GM19099 (cell line): ENCODE results near the gene PARVG.

Experiments
- POLR2A ChIP-seq: IDR thresholded peaks from 3 replicates; pipeline ENCODE4 v1.6.1; 2011; ENCODE audit warnings: low read depth; ENCODE audit not compliant: insufficient read length; ENCODE audit errors: extremely low read depth

The PARVG gene, protein sequence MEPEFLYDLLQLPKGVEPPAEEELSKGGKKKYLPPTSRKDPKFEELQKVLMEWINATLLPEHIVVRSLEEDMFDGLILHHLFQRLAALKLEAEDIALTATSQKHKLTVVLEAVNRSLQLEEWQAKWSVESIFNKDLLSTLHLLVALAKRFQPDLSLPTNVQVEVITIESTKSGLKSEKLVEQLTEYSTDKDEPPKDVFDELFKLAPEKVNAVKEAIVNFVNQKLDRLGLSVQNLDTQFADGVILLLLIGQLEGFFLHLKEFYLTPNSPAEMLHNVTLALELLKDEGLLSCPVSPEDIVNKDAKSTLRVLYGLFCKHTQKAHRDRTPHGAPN

DNA sequence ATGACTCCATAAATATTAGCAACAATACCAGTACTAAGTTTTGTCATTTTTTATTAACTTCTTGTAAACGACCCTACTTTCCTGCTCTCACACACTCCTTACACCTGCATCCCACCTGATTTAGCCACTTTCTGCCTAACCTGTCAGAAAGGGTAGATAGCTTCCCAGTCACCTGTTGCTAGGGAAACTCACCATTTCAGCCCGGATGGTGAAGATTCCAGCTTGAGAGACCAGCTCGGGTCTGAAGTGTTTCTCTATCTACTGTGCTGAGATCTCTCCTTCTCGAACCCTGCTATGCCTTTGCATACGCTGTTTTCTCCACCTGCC lies at the start of gene PARVG:
Gene PARVG (plus strand): TSS at position 220 of the 327 bp plus-strand sequence. CDS start 2,405 bp downstream, outside the sequence.
- TF ChIP-seq POLR2A: peak; percentile 26

DNA sequence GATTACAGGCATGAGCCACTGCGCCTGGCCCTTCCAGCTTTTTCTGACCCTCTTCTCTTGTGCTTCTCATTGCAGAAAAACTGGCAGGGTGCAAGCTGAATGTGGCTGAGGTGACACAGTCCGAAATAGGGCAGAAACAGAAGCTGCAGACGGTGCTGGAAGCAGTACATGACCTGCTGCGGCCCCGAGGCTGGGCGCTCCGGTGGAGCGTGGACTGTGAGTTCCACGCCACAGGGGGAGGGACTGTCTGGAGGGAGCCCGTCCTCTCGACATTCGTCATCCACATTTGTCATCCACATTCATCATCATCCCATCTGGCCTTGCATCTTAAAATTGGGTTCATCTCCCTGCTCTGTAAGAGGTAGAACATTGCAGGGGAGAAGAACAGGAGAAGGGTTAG lies 49.3 kb upstream of the PARVG start:
- TF ChIP-seq POLR2A: no peak

- TF ChIP-seq POLR2A: no peak
These were observed 48.6 kb upstream of the PARVG start for GRCh38 chr22:44131989-44132685.

DNA sequence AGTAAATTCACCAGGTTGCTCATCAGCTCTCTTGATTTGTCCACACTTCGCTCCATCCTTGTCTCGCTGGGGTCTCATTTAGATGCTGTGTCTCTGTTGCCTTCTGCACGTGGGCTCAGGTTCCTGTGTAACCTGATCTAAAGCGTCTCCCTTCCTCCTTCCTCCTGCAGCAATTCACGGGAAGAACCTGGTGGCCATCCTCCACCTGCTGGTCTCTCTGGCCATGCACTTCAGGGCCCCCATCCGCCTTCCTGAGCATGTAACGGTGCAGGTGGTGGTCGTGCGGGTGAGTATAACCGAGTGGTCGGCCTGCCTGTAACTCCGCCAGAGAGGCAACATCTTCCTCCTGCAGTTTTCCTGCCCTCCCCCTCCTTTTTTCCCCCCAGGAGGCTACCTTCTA lies 48.0 kb upstream of the PARVG start:
- no peak for TF ChIP-seq POLR2A

DNA sequence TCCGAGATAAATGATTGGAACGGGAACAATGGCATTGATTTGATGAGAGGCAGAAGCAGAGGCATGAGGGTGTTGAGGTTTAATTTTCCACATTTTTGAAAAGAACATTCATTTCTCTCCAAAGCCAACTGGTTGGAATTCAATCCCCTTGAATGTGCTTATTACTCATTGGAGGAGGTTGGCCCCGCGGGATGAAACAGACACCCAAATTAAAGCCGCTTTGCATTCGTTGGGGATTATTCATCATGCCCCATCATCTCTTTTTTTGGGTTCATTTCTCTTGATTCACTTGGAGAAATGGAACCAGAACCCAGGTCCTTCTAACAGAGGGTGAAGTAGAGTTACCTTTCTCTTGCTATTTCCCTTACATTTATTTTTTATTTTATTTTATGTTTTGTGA lies 47.6 kb upstream of the PARVG start:
- TF ChIP-seq POLR2A: no peak

GRCh38 chr22:44133901-44134571 lies 46.7 kb upstream of the PARVG start:
- TF ChIP-seq POLR2A: no peak

- no peak for TF ChIP-seq POLR2A
These were observed 44.6 kb upstream of the PARVG start for GRCh38 chr22:44136112-44136511.

DNA sequence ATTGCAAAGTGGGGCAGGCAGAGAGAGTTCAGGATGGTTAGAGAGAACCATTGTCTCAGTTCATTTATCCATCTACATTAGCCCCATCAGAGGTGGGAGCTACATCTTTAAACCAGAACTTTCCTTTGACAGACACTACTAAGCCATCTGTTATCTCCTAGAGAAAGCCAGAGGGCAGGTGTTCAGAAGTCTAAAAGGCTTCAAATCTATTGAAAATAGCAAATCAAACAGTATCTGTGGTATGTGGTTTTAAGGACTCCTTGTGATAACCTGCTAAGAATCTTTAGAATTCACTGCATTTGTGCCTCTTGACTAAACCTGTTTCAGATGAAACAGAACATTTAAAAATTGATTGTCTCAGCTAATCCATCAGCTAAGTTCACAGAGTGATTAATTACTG lies 43.9 kb upstream of the PARVG start:
- no peak for TF ChIP-seq POLR2A

DNA sequence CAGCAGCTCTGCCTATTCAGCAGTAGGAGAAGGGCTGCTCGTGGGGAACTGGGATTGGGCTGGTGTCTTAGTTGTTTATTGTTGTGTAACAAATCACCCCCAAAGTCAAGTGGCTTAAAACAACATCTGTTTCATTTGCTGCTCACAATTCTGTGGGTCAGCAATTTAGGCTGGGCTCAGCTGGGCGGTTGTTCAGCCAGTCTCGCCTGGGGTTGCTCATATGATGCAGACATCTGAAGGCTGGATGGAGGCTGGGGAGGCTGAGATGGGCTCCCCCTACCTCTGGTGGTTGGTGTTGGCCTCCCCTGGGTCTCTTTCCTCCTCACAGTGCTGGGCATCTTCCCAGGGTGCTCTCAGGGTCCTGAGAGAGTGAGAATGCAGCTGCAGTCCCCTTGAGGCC lies 43.3 kb upstream of the PARVG start:
- no peak for TF ChIP-seq POLR2A

DNA sequence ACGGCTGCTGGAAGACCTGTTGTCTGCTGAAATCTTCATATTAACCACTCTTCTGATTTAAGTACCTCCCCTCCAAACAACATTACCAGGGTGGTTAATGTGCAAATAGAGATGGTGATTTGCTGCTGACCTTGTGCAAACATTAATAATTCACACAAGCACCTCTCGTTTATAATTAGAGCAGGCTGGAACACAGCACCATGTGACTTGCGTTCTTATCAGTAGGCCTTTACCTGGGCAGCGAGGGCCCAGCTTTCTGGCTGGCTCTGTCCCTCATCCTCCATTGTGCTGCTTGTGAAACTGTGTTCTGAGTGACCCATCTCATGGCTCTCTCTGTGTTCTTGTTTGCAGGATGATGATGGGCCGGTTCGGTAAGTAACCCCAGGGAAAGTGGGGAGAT lies 41.0 kb upstream of the PARVG start:
- TF ChIP-seq POLR2A: no peak

DNA sequence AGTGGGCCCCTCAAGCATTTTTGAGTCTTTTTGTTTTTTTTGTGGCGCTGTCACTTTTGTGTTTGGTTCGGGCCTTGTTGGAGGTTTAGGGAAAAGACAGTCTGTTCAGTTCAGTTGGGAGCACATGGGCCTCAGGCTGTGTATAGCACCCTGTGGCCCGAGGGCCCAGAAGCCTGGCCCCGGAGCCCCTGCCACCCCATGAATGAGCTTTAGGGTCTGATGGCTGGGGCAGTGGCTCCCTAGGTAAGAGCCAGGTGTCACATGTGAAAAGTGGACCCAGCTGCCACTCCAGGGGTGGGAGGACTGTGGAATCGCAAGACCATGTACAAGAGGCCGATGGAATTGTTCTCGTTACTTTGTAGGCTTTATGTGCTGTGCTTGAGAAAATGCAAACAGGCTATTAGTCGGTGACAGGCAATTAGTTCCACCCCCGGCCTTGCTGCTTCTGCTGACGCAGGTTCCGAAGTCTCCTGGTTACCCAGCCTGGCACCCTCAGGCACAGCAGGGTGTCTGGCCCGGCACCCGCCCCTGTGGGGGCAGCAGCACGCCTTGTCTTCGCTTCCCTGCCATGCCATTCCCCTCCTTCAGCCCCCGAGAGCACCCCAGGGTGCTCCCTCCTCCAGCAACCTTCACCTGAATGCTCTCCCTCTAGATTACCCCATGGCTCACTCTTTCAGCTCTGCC lies 38.2 kb upstream of the PARVG start:
- TF ChIP-seq POLR2A: no peak

DNA sequence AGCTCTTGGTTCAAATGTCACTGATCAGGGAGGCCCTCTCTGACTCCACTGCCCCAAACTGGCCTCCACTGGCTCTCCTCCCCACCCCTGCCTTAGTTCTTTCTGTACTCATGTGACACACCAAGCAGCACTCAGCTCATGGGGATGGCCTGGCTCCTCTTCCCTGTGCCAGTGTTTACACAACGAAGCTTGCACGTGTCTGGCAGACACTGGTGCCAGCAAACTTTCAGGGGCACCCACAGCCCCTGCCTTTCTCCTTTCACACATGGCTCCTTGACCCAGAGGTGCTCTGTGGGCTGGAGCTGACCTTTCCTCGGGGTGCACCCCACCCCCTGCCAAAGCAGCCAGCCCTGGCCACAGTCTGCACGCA lies 37.6 kb upstream of the PARVG start:
- no peak for TF ChIP-seq POLR2A

DNA sequence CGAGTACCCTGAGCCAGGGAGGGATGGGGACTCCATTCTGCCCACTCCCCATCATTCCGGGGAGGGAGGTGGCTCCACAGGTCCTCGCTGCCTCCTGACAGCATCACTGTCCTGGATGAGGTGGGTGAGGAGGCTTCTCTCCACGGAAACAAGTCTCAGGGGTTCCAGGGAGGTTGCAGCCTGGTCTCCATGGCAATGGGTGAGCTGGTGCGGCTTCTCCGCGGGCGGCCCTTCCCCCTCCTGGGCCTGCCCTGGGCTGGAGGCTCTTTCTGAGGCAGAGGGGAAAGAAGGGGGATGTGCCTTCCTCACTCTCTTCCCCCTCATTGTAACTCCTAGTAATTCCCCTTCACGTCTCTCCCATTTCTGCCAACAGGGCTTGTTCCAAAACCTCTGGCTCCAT lies 37.1 kb upstream of the PARVG start:
- TF ChIP-seq POLR2A: no peak

DNA sequence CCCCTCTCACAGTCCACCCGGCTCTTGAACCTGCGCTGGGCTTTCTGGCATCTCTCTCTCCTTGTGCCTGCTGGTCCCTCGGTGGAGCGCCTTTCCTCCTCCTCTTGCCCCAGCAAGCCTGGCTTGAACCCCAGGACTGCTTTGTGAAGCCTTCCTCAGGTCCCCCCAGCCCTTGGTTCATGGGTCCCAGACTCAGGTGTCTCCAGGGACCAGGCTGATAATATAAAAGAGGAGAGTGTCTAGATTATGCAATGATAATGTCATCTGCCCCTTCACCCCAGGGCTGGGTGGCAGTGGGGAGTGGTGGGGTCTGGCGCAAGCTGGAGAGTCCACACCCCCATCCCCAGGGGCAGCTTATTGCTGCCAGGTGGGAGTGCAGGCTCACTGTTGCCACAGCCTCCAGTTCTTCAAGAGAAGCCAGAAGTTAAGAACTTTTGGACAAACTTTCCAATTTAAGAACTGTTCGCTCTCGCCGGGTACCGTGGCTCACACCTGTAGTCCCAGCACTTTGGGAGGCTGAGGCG lies 36.6 kb upstream of the PARVG start:
- TF ChIP-seq POLR2A: no peak

- no peak for TF ChIP-seq POLR2A
These were observed 35.2 kb upstream of the PARVG start for GRCh38 chr22:44145544-44145943.
